Gastrocnemius medialis (tissue), 4 donors: ENCODE data around the gene KLHL21. TPM values are rescaled to one million over a fixed set of nuclear protein-coding genes. Genes with fewer than 3 reads are reported as not detected.

Source experiments
- ATAC-seq, 2 donors: fragments of 150-250 bp; one replicate each; pipeline ENCODE4 v1.9.1; 2016
- DNase-seq, 2 donors: peaks; one replicate each; pipeline ENCODE4 v3.0.0-alpha.2; 2019
- H3K27ac ChIP-seq, 4 donors: fragments of 200-600 bp; sonication (generic); 1 replicate in 1 of 4; 2 replicates in 3 of 4; pipeline ENCODE4 v1.5.1; 2016 to 2018; ENCODE audit warnings: mild to moderate bottlenecking in 2 of 4, moderate library complexity in 1 of 4
- H3K27me3 ChIP-seq, 3 donors: fragments of 200-600 bp; sonication (generic) in 2 of 3; 1 replicate in 1 of 3; 2 replicates in 2 of 3; pipeline versions ENCODE4 v1.5.1 to v1.6.0; 2016 to 2019; ENCODE audit warnings: mild to moderate bottlenecking in 1 of 3, moderate library complexity in 1 of 3
- H3K36me3 ChIP-seq, 2 donors: fragments of 200-600 bp; sonication (generic) in 1 of 2; one replicate each; pipeline ENCODE4 v1.5.1; 2017 to 2018
- H3K4me1 ChIP-seq, 2 donors: fragments of 200-600 bp; sonication (generic) in 1 of 2; one replicate each; pipeline ENCODE4 v1.5.1; 2016 to 2017; ENCODE audit warnings: mild to moderate bottlenecking in 2 of 2
- H3K4me3 ChIP-seq, 4 donors: fragments of 200-600 bp; sonication (generic) in 3 of 4; 1 replicate in 1 of 4; 2 replicates in 3 of 4; pipeline ENCODE4 v1.5.1; 2016 to 2019; ENCODE audit warnings: mild to moderate bottlenecking in 2 of 4
- H3K9me3 ChIP-seq, 3 donors: fragments of 200-600 bp; sonication (generic) in 2 of 3; 1 replicate in 1 of 3; 2 replicates in 2 of 3; pipeline ENCODE4 v1.5.1; 2016 to 2019
- POLR2A ChIP-seq, 2 donors: fragments of 450-650 bp; IDR thresholded peaks; one replicate each; pipeline ENCODE4 v1.6.1; 2017; ENCODE audit warnings: antibody characterized with exemption in 2 of 2, mild to moderate bottlenecking in 2 of 2, moderate library complexity in 2 of 2
- in situ Hi-C, 4 donors: fragments of 200-750 bp; cut with MboI; loops; one replicate each; pipeline versions ENCODE4 v1.15.0 to v1.8.0; 2017; ENCODE audit warnings: low sequenced_read_pairs in 4 of 4
- intact Hi-C: fragments of 100-400 bp; cut with DNase I; formaldehyde crosslinking; loops from one replicate; pipeline ENCODE4 v1.15.1; 2023; ENCODE audit warnings: low total_unique reads
- total RNA-seq, 4 donors: library from RNA; depleted of rRNA; stranded (reverse); fragments of >200 nt; gene quantifications; one replicate each; pipeline versions ENCODE4 v1.1.0 to v1.2.3, GENCODE V29; 2016
- TF ChIP-seq, protein P1 (sequence below), 5 experiments: fragments of 450-650 bp in 3 of 5; fragments of 200-600 bp in 2 of 5; sonication (generic) in 2 of 5; IDR thresholded peaks in 4 of 5; conservative IDR thresholded peaks in 1 of 5; 1 replicate in 4 of 5; 2 replicates in 1 of 5; pipeline ENCODE4 v1.5.1; 2016 to 2019; ENCODE audit warnings: antibody characterized with exemption in 5 of 5, mild to moderate bottlenecking in 3 of 5, moderate library complexity in 3 of 5

Gene KLHL21, protein sequence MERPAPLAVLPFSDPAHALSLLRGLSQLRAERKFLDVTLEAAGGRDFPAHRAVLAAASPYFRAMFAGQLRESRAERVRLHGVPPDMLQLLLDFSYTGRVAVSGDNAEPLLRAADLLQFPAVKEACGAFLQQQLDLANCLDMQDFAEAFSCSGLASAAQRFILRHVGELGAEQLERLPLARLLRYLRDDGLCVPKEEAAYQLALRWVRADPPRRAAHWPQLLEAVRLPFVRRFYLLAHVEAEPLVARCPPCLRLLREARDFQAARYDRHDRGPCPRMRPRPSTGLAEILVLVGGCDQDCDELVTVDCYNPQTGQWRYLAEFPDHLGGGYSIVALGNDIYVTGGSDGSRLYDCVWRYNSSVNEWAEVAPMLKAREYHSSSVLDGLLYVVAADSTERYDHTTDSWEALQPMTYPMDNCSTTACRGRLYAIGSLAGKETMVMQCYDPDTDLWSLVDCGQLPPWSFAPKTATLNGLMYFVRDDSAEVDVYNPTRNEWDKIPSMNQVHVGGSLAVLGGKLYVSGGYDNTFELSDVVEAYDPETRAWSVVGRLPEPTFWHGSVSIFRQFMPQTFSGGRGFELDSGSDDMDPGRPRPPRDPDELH
- total RNA-seq, result 100 to 1,000 TPM; 176 to 481 (median 267) TPM

DNA sequence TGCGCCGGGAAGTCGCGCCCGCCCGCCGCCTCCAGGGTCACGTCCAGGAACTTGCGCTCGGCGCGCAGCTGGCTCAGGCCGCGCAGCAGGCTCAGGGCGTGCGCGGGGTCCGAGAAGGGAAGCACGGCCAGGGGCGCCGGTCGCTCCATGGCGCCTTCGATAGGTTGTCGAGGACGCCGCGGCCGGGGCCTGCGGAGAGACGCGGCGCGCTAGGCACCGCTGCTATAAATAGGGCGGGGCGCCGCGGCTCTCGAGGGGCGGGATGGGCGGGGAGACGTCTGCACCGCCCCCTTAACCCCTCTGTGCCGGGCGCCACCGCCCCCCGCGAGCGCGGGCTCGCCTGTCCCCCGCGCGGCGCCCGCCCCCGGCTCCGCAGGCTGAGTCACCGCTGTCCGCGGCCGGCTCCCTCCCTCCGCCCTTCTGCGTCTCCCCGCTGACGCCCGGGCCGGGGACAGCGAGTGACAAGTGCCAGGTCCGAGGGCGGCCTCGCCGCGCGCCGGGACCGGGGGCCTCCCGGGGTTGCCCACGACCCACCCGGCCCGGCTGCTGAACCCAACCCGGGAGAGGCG lies at the start of gene KLHL21:
Gene KLHL21, minus strand, starts transcription at position 201 of the 569 bp plus-strand sequence. Its CDS starts 52 bp downstream, at position 149.
- Histone ChIP-seq H3K27me3 (no peaks in the 10 kb centered on the region), H3K4me3 (peak within 1 kb of the TSS; percentile 76 to 92 (median 90)), H3K36me3 (peaks cover 0 to 14% of the 10 kb centered on the region in 2 donors), H3K9me3 (no peaks in the 10 kb centered on the region), H3K27ac (peak within 1 kb of the TSS; percentile 98 to 100 (median 100)), H3K4me1 (peaks cover 42 to 50% of the 10 kb centered on the region in 2 donors)
- TF ChIP-seq POLR2A (IDR thresholded peaks at IDR 0.05), result peak; percentile 94 to 98
- TF ChIP-seq, protein P1, sequence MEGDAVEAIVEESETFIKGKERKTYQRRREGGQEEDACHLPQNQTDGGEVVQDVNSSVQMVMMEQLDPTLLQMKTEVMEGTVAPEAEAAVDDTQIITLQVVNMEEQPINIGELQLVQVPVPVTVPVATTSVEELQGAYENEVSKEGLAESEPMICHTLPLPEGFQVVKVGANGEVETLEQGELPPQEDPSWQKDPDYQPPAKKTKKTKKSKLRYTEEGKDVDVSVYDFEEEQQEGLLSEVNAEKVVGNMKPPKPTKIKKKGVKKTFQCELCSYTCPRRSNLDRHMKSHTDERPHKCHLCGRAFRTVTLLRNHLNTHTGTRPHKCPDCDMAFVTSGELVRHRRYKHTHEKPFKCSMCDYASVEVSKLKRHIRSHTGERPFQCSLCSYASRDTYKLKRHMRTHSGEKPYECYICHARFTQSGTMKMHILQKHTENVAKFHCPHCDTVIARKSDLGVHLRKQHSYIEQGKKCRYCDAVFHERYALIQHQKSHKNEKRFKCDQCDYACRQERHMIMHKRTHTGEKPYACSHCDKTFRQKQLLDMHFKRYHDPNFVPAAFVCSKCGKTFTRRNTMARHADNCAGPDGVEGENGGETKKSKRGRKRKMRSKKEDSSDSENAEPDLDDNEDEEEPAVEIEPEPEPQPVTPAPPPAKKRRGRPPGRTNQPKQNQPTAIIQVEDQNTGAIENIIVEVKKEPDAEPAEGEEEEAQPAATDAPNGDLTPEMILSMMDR (IDR thresholded peaks at IDR 0.05 in 4 of 5, conservative IDR thresholded peaks at IDR 0.05 in 1 of 5), result no peak
- ATAC-seq, result peak; percentile 32 to 38
- DNase-seq, result peak; percentile 89 to 93
- intact Hi-C loops (loop anchor here (1.0 to 5.0 kb wide), 2 partner anchors 11 to 180 kb away; partner anchors contain the start of gene PHF13), in situ Hi-C loops (no loop called here)

DNA sequence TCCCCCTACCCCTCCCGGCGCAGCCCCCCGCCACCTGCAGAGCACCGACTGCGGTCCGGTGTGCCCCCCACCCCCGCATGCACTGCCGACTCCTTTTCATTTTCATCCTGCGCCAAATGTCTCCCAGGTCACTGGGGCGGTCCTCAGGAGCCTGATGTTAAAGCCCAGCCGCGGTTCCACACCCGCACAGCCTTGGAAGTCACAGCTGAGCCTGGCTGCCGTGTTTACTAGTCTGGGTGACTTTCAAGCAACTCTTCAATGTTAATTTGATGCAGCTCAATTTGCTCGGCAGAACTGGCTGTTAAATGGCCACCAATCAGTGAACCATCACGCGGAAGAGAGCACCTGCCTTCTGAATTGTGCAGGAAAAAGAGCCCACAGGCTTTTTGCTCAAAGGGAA lies 49.2 kb upstream of the KLHL21 start:
- no peaks in the 10 kb centered on the region for H3K27me3 ChIP-seq
- in situ Hi-C loops (no loop called here), intact Hi-C loops (no loop called here)
- no peaks in the 10 kb centered on the region for H3K9me3 ChIP-seq
- H3K4me1 ChIP-seq, result no peaks in the 10 kb centered on the region
- DNase-seq (no peak), ATAC-seq (no peak)
- H3K4me3 ChIP-seq, result no peak overlapping the region
- H3K36me3 ChIP-seq, result peaks cover 4 to 24% of the 10 kb centered on the region in 2 donors
- no peak overlapping the region for H3K27ac ChIP-seq
- no peak for TF ChIP-seq POLR2A (IDR thresholded peaks at IDR 0.05)
- TF ChIP-seq, protein P1 (IDR thresholded peaks at IDR 0.05 in 4 of 5, conservative IDR thresholded peaks at IDR 0.05 in 1 of 5), result no peak

- intact Hi-C loops (no loop called here), in situ Hi-C loops (loop anchor here (10.0 to 25.0 kb wide), 3 partner anchors 94 to 164 kb away; partner anchors contain the start of genes NOL9 (in 1 of the 4), PLEKHG5 (in 1 of the 4) and TAS1R1 (in 1 of the 4))
- no peak for ATAC-seq
Measured at GRCh38 chr1:6648556-6648955, 45.9 kb upstream of the KLHL21 start.

GRCh38 chr1:6646499-6647148 lies 44.0 kb upstream of the KLHL21 start:
- no peaks in the 10 kb centered on the region for H3K27me3 ChIP-seq
- in situ Hi-C loops, result loop anchor here (10.0 to 25.0 kb wide), 3 partner anchors 92 to 162 kb away; partner anchors contain the start of genes NOL9 (in 1 of the 4), PLEKHG5 (in 1 of the 4) and TAS1R1 (in 1 of the 4)
- peaks cover 0 to 40% of the 10 kb centered on the region in 2 donors for H3K36me3 ChIP-seq

More at GRCh38 chr1:6648556-6648955, 45.9 kb upstream of the KLHL21 start:
- Histone ChIP-seq H3K36me3 (peaks cover 2 to 42% of the 10 kb centered on the region in 2 donors), H3K27ac (no peak overlapping the region), H3K4me3 (no peak overlapping the region), H3K4me1 (no peaks in the 10 kb centered on the region), H3K27me3 (no peaks in the 10 kb centered on the region), H3K9me3 (no peaks in the 10 kb centered on the region)
- no peak for DNase-seq
- no peak for TF ChIP-seq POLR2A (IDR thresholded peaks at IDR 0.05)
- TF ChIP-seq, protein P1 (IDR thresholded peaks at IDR 0.05 in 4 of 5, conservative IDR thresholded peaks at IDR 0.05 in 1 of 5), result no peak

More at GRCh38 chr1:6646499-6647148, 44.0 kb upstream of the KLHL21 start:
- intact Hi-C loops, result loop anchor here (1.0 kb wide), 2 partner anchors 92 to 160 kb away; partner anchors contain the start of gene NOL9
- no peaks in the 10 kb centered on the region for H3K4me1 ChIP-seq
- no peaks in the 10 kb centered on the region for H3K9me3 ChIP-seq
- ATAC-seq, result peak; percentile 29 to 67
- H3K4me3 ChIP-seq, result no peak overlapping the region
- no peak for TF ChIP-seq POLR2A (IDR thresholded peaks at IDR 0.05)
- TF ChIP-seq, protein P1 (IDR thresholded peaks at IDR 0.05 in 4 of 5, conservative IDR thresholded peaks at IDR 0.05 in 1 of 5), result peak; percentile 43 to 61 (median 60)
- DNase-seq, result no peak
- H3K27ac ChIP-seq, result no peak overlapping the region
